Smooth muscle cell (in vitro differentiated cells): Measurements from ENCODE around the gene PAPSS2. TPM values are rescaled to one million over a fixed set of nuclear protein-coding genes. Genes with fewer than 3 reads are reported as not detected.

Source experiments
- DNase-seq: peaks from one replicate; lab custom pipeline; 2025; ENCODE audit not compliant: unreplicated experiment; lab: John Stamatoyannopoulos, UW
- H2AFZ ChIP-seq: fragments of 200-600 bp; sonication (generic); 2 replicates; pipeline ENCODE4 v1.6.0; 2016; ENCODE audit warnings: antibody characterized with exemption, low read depth, mild to moderate bottlenecking
- H3F3A ChIP-seq: fragments of 200-600 bp; sonication (generic); 2 replicates; pipeline ENCODE4 v1.6.0; 2017; ENCODE audit warnings: antibody characterized with exemption, low read depth
- H3K27ac ChIP-seq: fragments of 200-600 bp; sonication (generic); 2 replicates; pipeline ENCODE4 v1.5.1; 2016; ENCODE audit warnings: low read depth, mild to moderate bottlenecking
- H3K27me3 ChIP-seq: fragments of 200-600 bp; sonication (generic); 2 replicates; pipeline ENCODE4 v1.6.1; 2016; ENCODE audit warnings: low read depth, mild to moderate bottlenecking
- H3K36me3 ChIP-seq: fragments of 200-600 bp; sonication (generic); 2 replicates; pipeline ENCODE4 v1.5.1; 2016; ENCODE audit warnings: low read depth
- H3K4me1 ChIP-seq: fragments of 200-600 bp; sonication (generic); 2 replicates; pipeline ENCODE4 v1.5.1; 2016; ENCODE audit warnings: low read depth
- H3K4me2 ChIP-seq: fragments of 200-600 bp; sonication (generic); 2 replicates; pipeline ENCODE4 v1.6.0; 2016; ENCODE audit warnings: mild to moderate bottlenecking
- H3K4me3 ChIP-seq: fragments of 200-600 bp; sonication (generic); 2 replicates; pipeline ENCODE4 v1.5.1; 2016; ENCODE audit warnings: mild to moderate bottlenecking
- H3K79me2 ChIP-seq: fragments of 200-600 bp; sonication (generic); 2 replicates; pipeline ENCODE4 v1.6.0; 2016; ENCODE audit warnings: low read depth, mild to moderate bottlenecking
- H3K9ac ChIP-seq: fragments of 200-600 bp; sonication (generic); 2 replicates; pipeline ENCODE4 v1.6.0; 2016; ENCODE audit warnings: low read depth
- H3K9me3 ChIP-seq: fragments of 200-600 bp; sonication (generic); replicated peaks from 2 replicates; pipeline ENCODE4 v1.5.1; 2016; ENCODE audit warnings: low read depth
- H4K20me1 ChIP-seq: fragments of 200-600 bp; sonication (generic); 2 replicates; pipeline ENCODE4 v1.6.0; 2016; ENCODE audit warnings: low read depth
- CTCF ChIP-seq: fragments of 200-600 bp; sonication (generic); IDR thresholded peaks from 2 replicates; pipeline ENCODE4 v1.5.1; 2017; ENCODE audit warnings: borderline replicate concordance, mild to moderate bottlenecking, antibody characterized with exemption; ENCODE audit not compliant: insufficient read depth, poor library complexity, severe bottlenecking
- WGBS: methylation state at CpG from one replicate; pipeline ENCODE4 v1.1.7; 2016; ENCODE audit warnings: low lambda C conversion rate; 5-methylcytosine and 5-hydroxymethylcytosine counted together
- polyA plus RNA-seq: library from polyadenylated mRNA; unstranded; fragments of >200 nt; fragmentation: Nextera tagmentation; extraction: Ambion mirVana; gene quantifications from 2 replicates; pipeline ENCODE4 v1.2.1, GENCODE V29; 2016
- total RNA-seq: library from RNA; depleted of rRNA; stranded (reverse); fragments of >200 nt; gene quantifications from 2 replicates; pipeline ENCODE4 v1.2.3, GENCODE V29; 2014

PAPSS2 gene
- total and polyA plus RNA-seq, 2 experiments from 2014 or later = 96.1 to 105 TPM

- no peak for DNase-seq
- Histone ChIP-seq H3K27ac (no peak overlapping the region), H3K4me3 (no peak overlapping the region), H3K27me3 (no peaks in the 10 kb centered on the region), H3F3A (no peaks in the 10 kb centered on the region), H3K4me1 (no peaks in the 10 kb centered on the region), H4K20me1 (peaks cover 25% of the 10 kb centered on the region), H3K4me2 (no peak overlapping the region), H3K9ac (no peak overlapping the region), H3K79me2 (peaks cover 14% of the 10 kb centered on the region), H3K36me3 (peaks cover 23% of the 10 kb centered on the region), H2AFZ (no peak overlapping the region), H3K9me3 (no peaks in the 10 kb centered on the region)
- WGBS = 93% methylated on average over 2 of the region's 2 CpGs
- no peak for TF ChIP-seq CTCF
Observed at GRCh38 chr10:87781545-87781944, 121.9 kb downstream of the PAPSS2 start.

GRCh38 chr10:87782721-87783120 is 123.0 kb downstream of the PAPSS2 start:
- Histone ChIP-seq H3K36me3 (peaks cover 23% of the 10 kb centered on the region), H3K27ac (no peak overlapping the region), H2AFZ (no peak overlapping the region), H3K4me1 (no peaks in the 10 kb centered on the region), H3K9me3 (no peaks in the 10 kb centered on the region), H3K4me3 (no peak overlapping the region), H3K4me2 (no peak overlapping the region), H3K79me2 (peaks cover 14% of the 10 kb centered on the region), H3K9ac (no peak overlapping the region), H3K27me3 (no peaks in the 10 kb centered on the region), H4K20me1 (peaks cover 25% of the 10 kb centered on the region), H3F3A (no peaks in the 10 kb centered on the region)
- no peak for DNase-seq
- 98% methylated on average over 6 of the region's 6 CpGs for WGBS
- no peak for TF ChIP-seq CTCF

- Histone ChIP-seq H3K9ac (no peak overlapping the region), H3K79me2 (peaks cover 8% of the 10 kb centered on the region), H3K4me2 (no peak overlapping the region), H2AFZ (no peak overlapping the region), H3F3A (no peaks in the 10 kb centered on the region), H3K4me3 (no peak overlapping the region), H3K9me3 (no peaks in the 10 kb centered on the region), H3K27ac (no peak overlapping the region), H3K4me1 (no peaks in the 10 kb centered on the region), H3K27me3 (no peaks in the 10 kb centered on the region), H4K20me1 (peaks cover 29% of the 10 kb centered on the region), H3K36me3 (peaks cover 15% of the 10 kb centered on the region)
- TF ChIP-seq CTCF = no peak
- DNase-seq = no peak
- WGBS = 98% methylated on average over 7 of the region's 7 CpGs
Observed at GRCh38 chr10:87786421-87786820, 126.7 kb downstream of the PAPSS2 start.

- DNase-seq = no peak
- WGBS = 99% methylated on average over 3 of the region's 3 CpGs
- no peak overlapping the region for H3K9ac ChIP-seq
- H3K36me3 ChIP-seq = peaks cover 3% of the 10 kb centered on the region
- H3K9me3 ChIP-seq = no peaks in the 10 kb centered on the region
- H3K4me3 ChIP-seq = no peak overlapping the region
- H2AFZ ChIP-seq = no peak overlapping the region
- no peak overlapping the region for H3K4me2 ChIP-seq
- H3K27me3 ChIP-seq = no peaks in the 10 kb centered on the region
- no peak for TF ChIP-seq CTCF
- H3K79me2 ChIP-seq = peaks cover 3% of the 10 kb centered on the region
- H4K20me1 ChIP-seq = peaks cover 43% of the 10 kb centered on the region
- H3K4me1 ChIP-seq = no peaks in the 10 kb centered on the region
- H3F3A ChIP-seq = no peaks in the 10 kb centered on the region
- no peak overlapping the region for H3K27ac ChIP-seq
Observed at GRCh38 chr10:87790185-87790584, 130.5 kb downstream of the PAPSS2 start.
